Heart right ventricle (tissue), 16 donors: ENCODE results near the gene C13orf46. TPM values are rescaled to one million over a fixed set of nuclear protein-coding genes. Genes with fewer than 3 reads are reported as not detected.

Experiments
- ATAC-seq, 8 donors: fragments of 200-7000 bp; cut with Tn5 transposase; one replicate each; pipeline ENCODE4 v1.9.1; 2020; ENCODE audit warnings: mild to moderate bottlenecking in 8 of 8, moderate library complexity in 8 of 8, moderate number of reproducible peaks in 1 of 8
- DNase-seq, 2 donors: peaks; one replicate each; pipeline ENCODE4 v3.0.0-alpha.2; 2020
- H3K27ac ChIP-seq, 10 donors: fragments of 200-600 bp; sonication (generic) in 2 of 10; one replicate each; pipeline versions ENCODE4 v1.5.0 to v1.8.0; 2020 to 2022; ENCODE audit warnings: mild to moderate bottlenecking in 3 of 10
- H3K27me3 ChIP-seq, 7 donors: fragments of 200-600 bp; one replicate each; pipeline ENCODE4 v1.8.0; 2021 to 2022; ENCODE audit warnings: mild to moderate bottlenecking in 2 of 7
- H3K36me3 ChIP-seq, 9 donors: fragments of 200-600 bp; sonication (generic) in 1 of 9; one replicate each; pipeline versions ENCODE4 v1.5.0 to v1.8.0; 2020 to 2022; ENCODE audit warnings: mild to moderate bottlenecking in 2 of 9
- H3K4me1 ChIP-seq, 9 donors: fragments of 200-600 bp; sonication (generic) in 1 of 9; one replicate each; pipeline versions ENCODE4 v1.5.0 to v1.8.0; 2020 to 2022; ENCODE audit warnings: mild to moderate bottlenecking in 4 of 9
- H3K4me3 ChIP-seq, 10 donors: fragments of 200-600 bp; sonication (generic) in 2 of 10; one replicate each; pipeline versions ENCODE4 v1.5.0 to v1.8.0; 2020 to 2022; ENCODE audit warnings: mild to moderate bottlenecking in 7 of 10, moderate library complexity in 2 of 10
- H3K9me3 ChIP-seq, 11 donors: fragments of 200-600 bp in 10 of 11; sonication (generic) in 2 of 11; one replicate each; pipeline versions ENCODE4 v1.5.0 to v1.8.0; 2013 to 2022; ENCODE audit warnings: mild to moderate bottlenecking in 2 of 11, control low read depth in 1 of 11, moderate library complexity in 1 of 11
- WGBS, 2 donors: extraction: QIAGEN DNeasy Blood & Tissue Kit; methylation state at CpG; one replicate each; pipeline ENCODE4 v1.1.7; 2013; ENCODE audit warnings: inconsistent platforms in 1 of 2; 5-methylcytosine and 5-hydroxymethylcytosine counted together
- intact Hi-C, 10 donors: fragments of 100-400 bp; cut with DNase I; formaldehyde crosslinking; loops; one replicate each; pipeline versions ENCODE4 v1.11.1 to v1.14.2; 2022
- polyA plus RNA-seq, 2 donors: library from polyadenylated mRNA; stranded (reverse); fragments of 200-250 nt; gene quantifications; one replicate each; pipeline ENCODE4 v1.2.3, GENCODE V29; 2013
- total RNA-seq, 10 donors: library from RNA; stranded (reverse); fragmentation: NEBNext Ultra II Directional in 3 of 10; extraction: Animal tissue kit (Norgen Biotek cat#: 25700) in 3 of 10; gene quantifications; one replicate each; pipeline versions ENCODE4 v1.2.1 to v1.2.4, GENCODE V29; 2021 to 2023
- TF ChIP-seq, protein P1 (sequence below), 9 donors: fragments of 200-600 bp; sonication (generic) in 2 of 9; IDR thresholded peaks; one replicate each; pipeline versions ENCODE4 v1.5.0 to v1.8.0; 2021 to 2022; ENCODE audit warnings: antibody characterized with exemption in 9 of 9, mild to moderate bottlenecking in 5 of 9, moderate library complexity in 1 of 9
- donor health status: Arrhythmogenic right ventricular cardiomyopathy.
- donor health status: ischemic (EF 13 %, LVEDD 7.1; RV severe dilation, severe dysfunction).
- donor health status: healthy with polysubstance abuse.
- donor health status: DM: no; HTN: yes; CAD: no.
- donor health status: DM: no; HTN: no; CAD: no.
- donor health status: ischemic (EF 25% LVEDD 6.9; RV normal size, moderate dysfunction).
- donor health status: ischemic (EF 25% LVEDD 5.7; RV mildly dilated, moderate dysfunction).
- donor health status: healthy.
- donor health status: DM: yes; HTN: yes; CAD: no.
- donor health status: Ischemic cardiomyopathy.
- donor health status: ischemic (EF 35%, LVEDD 5.7; RV mildly dilated, moderate dysfunction).
- donor health status: nonischemic (EF 11% LVEDD 7.7; RV severe dilation, severe dysfunction).
- donor health status: DM: yes; HTN: yes; CAD: no.
- donor health status: PGD.
- donor health status: ischemic (EF 29% LVEDD 5.4; RV normal size, mild dysfunction).
- donor health status: nonischemic (EF 23%, LVEDD 6.1; RV moderate dilation, normal function).

C13orf46 gene
- total and polyA plus RNA-seq, 12 donors: 0.09 to 0.80 (median 0.23) TPM

DNA sequence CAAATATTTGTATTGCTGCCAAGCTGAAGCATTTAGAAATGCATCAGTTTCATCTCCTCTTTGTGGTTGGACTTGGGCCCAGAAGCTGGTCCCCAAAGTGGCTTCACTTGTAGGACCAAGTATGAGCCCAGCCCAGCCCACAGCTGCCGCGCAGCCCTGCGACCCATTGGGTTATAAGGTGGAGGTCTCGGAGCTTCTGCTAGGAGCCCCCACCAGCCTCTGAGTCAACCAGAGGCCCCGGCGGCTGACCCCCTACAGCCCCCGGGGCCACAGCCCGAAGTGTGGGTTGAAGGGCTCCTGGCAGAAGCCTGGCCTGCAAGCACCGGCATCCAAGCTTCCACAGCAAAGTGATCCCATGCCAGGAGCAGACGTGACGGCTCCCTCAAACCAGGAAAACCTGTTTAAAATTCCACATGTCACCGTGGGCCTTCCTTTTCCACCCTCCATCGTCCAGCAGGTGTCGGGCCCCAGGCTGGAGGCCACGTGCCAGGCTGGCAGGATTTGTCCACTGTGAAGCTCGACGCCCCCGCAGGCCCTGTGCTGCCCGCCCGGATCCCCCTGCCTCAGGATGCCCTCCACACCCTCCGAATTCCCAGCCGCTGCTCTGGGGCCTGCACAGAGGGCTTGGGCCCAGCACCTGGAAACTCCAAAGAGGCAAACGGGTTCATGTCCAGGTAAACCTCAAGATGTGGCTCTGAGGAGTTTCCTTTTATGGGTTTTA, 54.7 kb downstream of the C13orf46 start:
- DNase-seq (no peak), ATAC-seq (no peak)
- intact Hi-C loops: no loop called here
- no peaks in the 10 kb centered on the region for H3K36me3 ChIP-seq
- H3K4me1 ChIP-seq: no peaks in the 10 kb centered on the region
- WGBS, 2 donors: 93 to 95% methylated on average over 23 of the region's 23 CpGs
- TF ChIP-seq, protein P1, sequence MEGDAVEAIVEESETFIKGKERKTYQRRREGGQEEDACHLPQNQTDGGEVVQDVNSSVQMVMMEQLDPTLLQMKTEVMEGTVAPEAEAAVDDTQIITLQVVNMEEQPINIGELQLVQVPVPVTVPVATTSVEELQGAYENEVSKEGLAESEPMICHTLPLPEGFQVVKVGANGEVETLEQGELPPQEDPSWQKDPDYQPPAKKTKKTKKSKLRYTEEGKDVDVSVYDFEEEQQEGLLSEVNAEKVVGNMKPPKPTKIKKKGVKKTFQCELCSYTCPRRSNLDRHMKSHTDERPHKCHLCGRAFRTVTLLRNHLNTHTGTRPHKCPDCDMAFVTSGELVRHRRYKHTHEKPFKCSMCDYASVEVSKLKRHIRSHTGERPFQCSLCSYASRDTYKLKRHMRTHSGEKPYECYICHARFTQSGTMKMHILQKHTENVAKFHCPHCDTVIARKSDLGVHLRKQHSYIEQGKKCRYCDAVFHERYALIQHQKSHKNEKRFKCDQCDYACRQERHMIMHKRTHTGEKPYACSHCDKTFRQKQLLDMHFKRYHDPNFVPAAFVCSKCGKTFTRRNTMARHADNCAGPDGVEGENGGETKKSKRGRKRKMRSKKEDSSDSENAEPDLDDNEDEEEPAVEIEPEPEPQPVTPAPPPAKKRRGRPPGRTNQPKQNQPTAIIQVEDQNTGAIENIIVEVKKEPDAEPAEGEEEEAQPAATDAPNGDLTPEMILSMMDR (IDR thresholded peaks at IDR 0.05): no peak
- no peak overlapping the region for H3K27ac ChIP-seq
- H3K9me3 ChIP-seq: peaks cover 0 to 23% (median 9%) of the 10 kb centered on the region in 11 donors
- peaks cover 0 to 37% (median 15%) of the 10 kb centered on the region in 7 donors for H3K27me3 ChIP-seq
- H3K4me3 ChIP-seq: no peak overlapping the region

DNA sequence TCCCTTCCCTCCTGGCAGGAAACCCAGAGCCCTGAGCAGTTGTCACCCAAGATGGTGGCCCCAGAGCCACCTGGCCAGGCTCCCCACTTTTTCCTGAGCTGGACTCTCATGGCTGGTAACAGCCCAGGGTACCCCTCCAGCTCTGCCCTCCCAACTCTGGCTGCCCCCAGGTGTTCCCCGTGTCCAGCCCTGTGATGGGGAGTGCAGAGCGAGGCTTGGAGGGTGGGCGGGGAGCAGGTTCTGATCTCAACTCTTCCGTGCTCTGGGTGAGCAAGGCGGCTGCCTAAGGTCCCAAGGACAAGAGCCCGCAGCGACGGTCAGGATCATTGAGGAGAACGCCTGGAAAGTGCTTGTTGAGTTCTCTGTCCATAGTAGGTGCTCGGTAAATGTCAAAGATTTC, 55.3 kb downstream of the C13orf46 start:
- ATAC-seq (no peak), DNase-seq (no peak)
- WGBS, 2 donors: 93% methylated on average over 10 of the region's 10 CpGs
- H3K9me3 ChIP-seq: peaks cover 0 to 23% (median 9%) of the 10 kb centered on the region in 11 donors
- H3K36me3 ChIP-seq: no peaks in the 10 kb centered on the region
- H3K4me3 ChIP-seq: no peak overlapping the region
- no peak overlapping the region for H3K27ac ChIP-seq
- peaks cover 0 to 37% (median 15%) of the 10 kb centered on the region in 7 donors for H3K27me3 ChIP-seq
- no peaks in the 10 kb centered on the region for H3K4me1 ChIP-seq
- TF ChIP-seq, protein P1 (IDR thresholded peaks at IDR 0.05): no peak
- intact Hi-C loops: no loop called here

DNA sequence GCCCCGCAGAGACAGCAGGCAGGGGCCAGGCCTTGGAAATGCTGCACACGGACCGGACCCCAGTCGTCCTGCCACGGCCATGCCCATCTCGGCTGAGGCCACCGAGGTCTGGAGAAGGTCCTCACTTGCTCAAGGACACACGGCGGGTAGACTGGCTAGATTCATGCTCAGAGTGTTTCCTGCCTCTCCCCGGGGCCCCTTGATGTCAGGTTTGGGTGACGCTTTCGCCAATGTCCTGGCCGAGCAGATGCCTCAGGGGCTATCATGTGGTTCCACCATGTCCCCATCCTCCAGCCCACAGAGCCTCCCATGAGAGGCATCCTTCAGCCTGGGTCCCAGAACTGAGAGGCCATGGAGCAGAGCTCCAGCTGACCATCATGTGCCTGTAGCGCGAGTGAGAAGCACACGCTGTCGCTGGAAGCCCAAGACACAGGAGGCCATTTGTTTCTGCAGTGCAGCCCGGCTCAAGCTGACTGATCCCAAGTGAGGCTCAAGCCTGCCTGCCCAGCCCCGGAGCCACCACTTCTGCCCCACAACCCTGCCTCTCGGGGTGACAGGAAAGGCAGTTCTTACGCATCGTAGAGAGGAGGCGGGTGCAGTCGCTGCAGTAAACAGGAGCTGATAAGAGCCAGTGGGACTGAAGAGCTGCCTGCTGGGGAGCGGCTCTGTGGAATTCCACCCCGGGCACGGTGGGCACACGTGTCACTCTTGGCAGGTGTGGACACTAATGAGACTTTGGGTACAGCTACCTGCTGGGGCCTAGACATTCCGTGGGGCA, 56.1 kb downstream of the C13orf46 start:
- no peak for ATAC-seq
- TF ChIP-seq, protein P1 (IDR thresholded peaks at IDR 0.05): no peak
- DNase-seq: no peak
- no peaks in the 10 kb centered on the region for H3K4me1 ChIP-seq
- peaks cover 0 to 23% (median 9%) of the 10 kb centered on the region in 11 donors for H3K9me3 ChIP-seq
- peaks cover 0 to 38% (median 15%) of the 10 kb centered on the region in 7 donors for H3K27me3 ChIP-seq
- no peaks in the 10 kb centered on the region for H3K36me3 ChIP-seq
- intact Hi-C loops: no loop called here
- no peak overlapping the region for H3K27ac ChIP-seq
- no peak overlapping the region for H3K4me3 ChIP-seq
- 78 to 81% methylated on average over 29 of the region's 29 CpGs for WGBS, 2 donors

DNA sequence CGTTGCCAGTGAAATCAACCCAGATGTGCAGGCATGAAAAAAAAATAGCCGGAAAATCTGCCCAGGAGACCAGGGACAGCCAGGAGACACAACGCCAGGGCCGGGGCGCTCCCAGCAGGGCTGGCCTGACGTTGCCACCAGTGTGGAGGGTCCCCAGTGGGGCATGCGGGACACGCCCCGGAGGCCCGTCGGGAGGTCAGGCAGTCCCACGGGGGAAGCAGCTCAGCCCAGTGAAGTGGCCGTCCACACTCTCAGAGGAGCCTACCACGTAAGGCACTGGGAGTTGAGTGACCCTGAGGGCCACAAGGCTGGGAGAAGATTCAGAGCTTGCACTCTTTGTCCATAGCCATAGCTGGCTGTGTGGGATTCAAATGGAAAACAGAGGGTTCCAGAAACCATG, 56.8 kb downstream of the C13orf46 start:
- H3K27ac ChIP-seq: no peak overlapping the region
- peaks cover 0 to 42% (median 15%) of the 10 kb centered on the region in 7 donors for H3K27me3 ChIP-seq
- no peaks in the 10 kb centered on the region for H3K4me1 ChIP-seq
- H3K36me3 ChIP-seq: no peaks in the 10 kb centered on the region
- intact Hi-C loops: no loop called here
- H3K9me3 ChIP-seq: peaks cover 0 to 22% (median 7%) of the 10 kb centered on the region in 11 donors
- ATAC-seq (peak in 1 of 8 donors; percentile 25), DNase-seq (no peak)
- 78 to 89% methylated on average over 14 of the region's 14 CpGs for WGBS, 2 donors
- no peak overlapping the region for H3K4me3 ChIP-seq
- TF ChIP-seq, protein P1 (IDR thresholded peaks at IDR 0.05): no peak
